Naive thymus-derived CD4-positive, alpha-beta T cell (primary cell): ENCODE results near the gene PPP1R3D. TPM values are rescaled to one million over a fixed set of nuclear protein-coding genes. Genes with fewer than 3 reads are reported as not detected.

Experiments used
- ATAC-seq: fragments of 150-1000 bp; cut with Tn5 transposase; 2 replicates; pipeline ENCODE4 v1.10.0; 2021; ENCODE audit warnings: mild to moderate bottlenecking, moderate library complexity
- CTCF ChIA-PET: fragments of 350-600 bp; sonication (Branson Sonifier 250); formaldehyde crosslinking; loops from one replicate; lab custom pipeline; 2021; ENCODE audit warnings: antibody characterized with exemption; lab: Charles Lee
- POLR2A ChIA-PET: fragments of 350-600 bp; sonication (Branson Sonifier 250); formaldehyde crosslinking; loops from one replicate; lab custom pipeline; 2021; ENCODE audit warnings: antibody characterized with exemption, inconsistent platforms; lab: Charles Lee
- DNase-seq, 9 donors: peaks; one replicate each; pipeline versions ENCODE4 v3.0.0 to v3.0.0-alpha.2; 2020 to 2022; ENCODE audit warnings: mixed read lengths in 1 of 9
- H3K27ac ChIP-seq: one replicate; pipeline ENCODE4 v1.7.0; 2013; ENCODE audit warnings: mild to moderate bottlenecking, low read depth, low read length, moderate library complexity
- H3K27me3 ChIP-seq, 2 donors: one replicate each; pipeline ENCODE4 v1.7.0; 2013; ENCODE audit warnings: low read length in 2 of 2, mild to moderate bottlenecking in 2 of 2, moderate library complexity in 2 of 2; ENCODE audit not compliant: control insufficient read depth in 2 of 2, insufficient read depth in 2 of 2
- H3K36me3 ChIP-seq, 3 experiments: 1 replicate in 2 of 3; 2 replicates in 1 of 3; pipeline ENCODE4 v1.7.0; 2013; ENCODE audit warnings: low read length in 3 of 3, mild to moderate bottlenecking in 3 of 3, moderate library complexity in 1 of 3; ENCODE audit not compliant: insufficient read depth in 3 of 3, control insufficient read depth in 2 of 3
- H3K4me1 ChIP-seq, 2 donors: one replicate each; pipeline ENCODE4 v1.7.0; 2013; ENCODE audit warnings: low read length in 2 of 2, mild to moderate bottlenecking in 2 of 2, moderate library complexity in 1 of 2; ENCODE audit not compliant: control insufficient read depth in 2 of 2, insufficient read depth in 2 of 2
- H3K4me3 ChIP-seq: 2 replicates; pipeline ENCODE4 v1.7.0; 2013; ENCODE audit warnings: mild to moderate bottlenecking, low read length
- H3K9me3 ChIP-seq, 3 experiments: 1 replicate in 2 of 3; 2 replicates in 1 of 3; pipeline ENCODE4 v1.7.0; 2013; ENCODE audit warnings: low read length in 3 of 3; ENCODE audit not compliant: control insufficient read depth in 2 of 3
- H3K27ac Mint-ChIP-seq, 9 donors: one replicate each; pipeline ENCODE4 v1.8.0; 2020 to 2022; ENCODE audit warnings: mixed read lengths in 9 of 9, mild to moderate bottlenecking in 8 of 9, moderate library complexity in 5 of 9, inconsistent platforms in 2 of 9
- H3K27me3 Mint-ChIP-seq, 5 donors: one replicate each; pipeline ENCODE4 v1.8.0; 2021 to 2022; ENCODE audit warnings: mixed read lengths in 5 of 5, mild to moderate bottlenecking in 1 of 5
- H3K36me3 Mint-ChIP-seq, 5 donors: one replicate each; pipeline ENCODE4 v1.8.0; 2020 to 2022; ENCODE audit warnings: mixed read lengths in 5 of 5, mild to moderate bottlenecking in 3 of 5, inconsistent platforms in 1 of 5
- H3K4me1 Mint-ChIP-seq, 7 donors: one replicate each; pipeline ENCODE4 v1.8.0; 2020 to 2022; ENCODE audit warnings: mixed read lengths in 7 of 7, mild to moderate bottlenecking in 3 of 7, inconsistent platforms in 1 of 7
- H3K4me3 Mint-ChIP-seq, 10 donors: one replicate each; pipeline ENCODE4 v1.8.0; 2020 to 2022; ENCODE audit warnings: mild to moderate bottlenecking in 10 of 10, mixed read lengths in 10 of 10, moderate library complexity in 6 of 10, inconsistent platforms in 2 of 10
- H3K9me3 Mint-ChIP-seq, 11 donors: one replicate each; pipeline ENCODE4 v1.8.0; 2020 to 2022; ENCODE audit warnings: mixed read lengths in 11 of 11, mild to moderate bottlenecking in 4 of 11, inconsistent platforms in 1 of 11, moderate library complexity in 1 of 11
- intact Hi-C, 2 donors: fragments of 100-400 bp; cut with micrococcal nuclease; formaldehyde crosslinking; loops; one replicate each; pipeline ENCODE4 v1.15.1; 2023
- polyA plus RNA-seq, 2 donors: library from polyadenylated mRNA; unstranded; fragments of 300-500 nt; fragmentation: Illumina TruSeq; gene quantifications; one replicate each; pipeline ENCODE4 v1.2.3, GENCODE V29; 2021
- total RNA-seq, 6 experiments: library from RNA in 5 of 6; stranded (reverse) in 5 of 6; gene quantifications; 1 replicate in 5 of 6; 2 replicates in 1 of 6; pipeline ENCODE4 v1.2.3 and lab custom pipeline; 2021 to 2026

The PPP1R3D gene
- total and polyA plus RNA-seq, 7 experiments from 2014 or later: 1.6 to 11.8 (median 5.4) TPM

- no peak overlapping the region for H3K27ac ChIP-seq
- Mint-ChIP-seq H3K27me3 (peaks cover 0 to 3% (median 0%) of the 10 kb centered on the region in 5 donors), H3K27ac (no peak overlapping the region), H3K4me3 (no peak overlapping the region), H3K4me1 (peaks cover 0 to 3% (median 0%) of the 10 kb centered on the region in 7 donors), H3K36me3 (peaks cover 0 to 28% (median 17%) of the 10 kb centered on the region in 5 donors), H3K9me3 (peaks cover 0 to 3% (median 0%) of the 10 kb centered on the region in 11 donors)
- CTCF ChIA-PET: no interaction called here
- intact Hi-C loops: no loop called here
- H3K4me1 ChIP-seq: no peaks in the 10 kb centered on the region
- no peaks in the 10 kb centered on the region for H3K9me3 ChIP-seq
- no peak for DNase-seq
- H3K27me3 ChIP-seq: no peaks in the 10 kb centered on the region
- no peak for ATAC-seq
- no peak overlapping the region for H3K4me3 ChIP-seq
- H3K36me3 ChIP-seq: peaks cover 0 to 4% (median 0%) of the 10 kb centered on the region in 3 experiments
- POLR2A ChIA-PET: no interaction called here
Measured at GRCh38 chr20:59983076-59983475, 43.0 kb upstream of the PPP1R3D start.

GRCh38 chr20:59977086-59977485 is 37.0 kb upstream of the PPP1R3D start:
- no peak for ATAC-seq
- no peaks in the 10 kb centered on the region for H3K36me3 ChIP-seq
- no peak overlapping the region for H3K4me3 ChIP-seq
- no peak overlapping the region for H3K4me3 Mint-ChIP-seq
- H3K27me3 ChIP-seq: no peaks in the 10 kb centered on the region
- peaks cover 0 to 3% (median 0%) of the 10 kb centered on the region in 11 donors for H3K9me3 Mint-ChIP-seq
- H3K27ac Mint-ChIP-seq: no peak overlapping the region
- H3K9me3 ChIP-seq: no peaks in the 10 kb centered on the region
- DNase-seq: no peak
- H3K4me1 Mint-ChIP-seq: no peaks in the 10 kb centered on the region
- H3K36me3 Mint-ChIP-seq: peaks cover 0 to 28% (median 17%) of the 10 kb centered on the region in 5 donors
- H3K4me1 ChIP-seq: no peaks in the 10 kb centered on the region
- intact Hi-C loops: no loop called here
- CTCF ChIA-PET: no interaction called here
- POLR2A ChIA-PET: no interaction called here
- peaks cover 0 to 3% (median 0%) of the 10 kb centered on the region in 5 donors for H3K27me3 Mint-ChIP-seq
- H3K27ac ChIP-seq: no peak overlapping the region

GRCh38 chr20:59976156-59976782 is 36.2 kb upstream of the PPP1R3D start:
- no peak overlapping the region for H3K4me3 Mint-ChIP-seq
- peaks cover 0 to 30% (median 15%) of the 10 kb centered on the region in 5 donors for H3K36me3 Mint-ChIP-seq
- Histone ChIP-seq H3K36me3 (no peaks in the 10 kb centered on the region), H3K27ac (no peak overlapping the region), H3K9me3 (no peaks in the 10 kb centered on the region), H3K4me3 (no peak overlapping the region), H3K4me1 (no peaks in the 10 kb centered on the region), H3K27me3 (no peaks in the 10 kb centered on the region)
- H3K4me1 Mint-ChIP-seq: no peaks in the 10 kb centered on the region
- intact Hi-C loops: no loop called here
- ChIA-PET CTCF (no interaction called here), POLR2A (no interaction called here)
- H3K27ac Mint-ChIP-seq: no peak overlapping the region
- H3K9me3 Mint-ChIP-seq: peaks cover 0 to 3% (median 0%) of the 10 kb centered on the region in 11 donors
- ATAC-seq (no peak), DNase-seq (no peak)
- H3K27me3 Mint-ChIP-seq: peaks cover 0 to 3% (median 0%) of the 10 kb centered on the region in 5 donors

GRCh38 chr20:59972037-59972801 is 32.1 kb upstream of the PPP1R3D start:
- Mint-ChIP-seq H3K27ac (no peak overlapping the region), H3K4me3 (no peak overlapping the region), H3K4me1 (no peaks in the 10 kb centered on the region), H3K36me3 (peaks cover 0 to 21% (median 10%) of the 10 kb centered on the region in 5 donors), H3K9me3 (no peaks in the 10 kb centered on the region), H3K27me3 (no peaks in the 10 kb centered on the region)
- DNase-seq (no peak), ATAC-seq (no peak)
- intact Hi-C loops: no loop called here
- Histone ChIP-seq H3K27ac (no peak overlapping the region), H3K4me3 (no peak overlapping the region), H3K27me3 (no peaks in the 10 kb centered on the region), H3K36me3 (no peaks in the 10 kb centered on the region), H3K4me1 (no peaks in the 10 kb centered on the region), H3K9me3 (no peaks in the 10 kb centered on the region)
- ChIA-PET CTCF (interaction anchor here (1.6 kb wide), 1 partner anchor 86 kb away, joined by 4 read pairs; no protein-coding TSS in a partner anchor), POLR2A (no interaction called here)

- ATAC-seq: no peak
- H3K36me3 ChIP-seq: no peaks in the 10 kb centered on the region
- H3K27ac ChIP-seq: no peak overlapping the region
- peaks cover 0 to 21% (median 10%) of the 10 kb centered on the region in 5 donors for H3K36me3 Mint-ChIP-seq
- no peak overlapping the region for H3K4me3 Mint-ChIP-seq
- no peaks in the 10 kb centered on the region for H3K27me3 ChIP-seq
- intact Hi-C loops: no loop called here
- no peaks in the 10 kb centered on the region for H3K4me1 ChIP-seq
- DNase-seq: no peak
- CTCF ChIA-PET: interaction anchor here (0.6 to 1.6 kb wide), 2 partner anchors 23 to 86 kb away, joined by 3 to 4 read pairs; no protein-coding TSS in a partner anchor
- no peaks in the 10 kb centered on the region for H3K27me3 Mint-ChIP-seq
- POLR2A ChIA-PET: no interaction called here
- no peaks in the 10 kb centered on the region for H3K9me3 Mint-ChIP-seq
- H3K27ac Mint-ChIP-seq: no peak overlapping the region
- no peak overlapping the region for H3K4me3 ChIP-seq
- no peaks in the 10 kb centered on the region for H3K9me3 ChIP-seq
- H3K4me1 Mint-ChIP-seq: no peaks in the 10 kb centered on the region
Measured at GRCh38 chr20:59971428-59971827, 31.3 kb upstream of the PPP1R3D start.

DNA sequence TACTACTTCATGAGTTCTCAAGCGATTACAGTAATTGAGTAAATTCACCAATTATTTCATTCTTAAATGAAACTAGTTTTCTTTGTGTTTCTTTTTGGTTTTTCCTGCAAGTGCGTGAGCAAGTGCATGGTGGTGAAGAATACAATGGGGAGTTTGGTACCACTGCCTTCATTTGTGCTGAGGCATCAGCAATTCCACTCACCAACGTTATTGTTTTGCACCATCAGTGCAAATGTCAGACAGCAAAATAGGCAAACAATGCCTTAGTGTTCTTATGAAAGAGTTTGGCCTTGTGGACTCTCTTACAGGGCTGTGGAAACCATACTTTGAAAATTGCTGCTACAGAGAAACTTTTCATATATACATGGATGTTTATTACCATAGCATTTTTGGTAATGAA is 26.3 kb upstream of the PPP1R3D start:
- Mint-ChIP-seq H3K9me3 (no peaks in the 10 kb centered on the region), H3K4me1 (peaks cover 0 to 3% (median 0%) of the 10 kb centered on the region in 7 donors), H3K4me3 (no peak overlapping the region), H3K27ac (no peak overlapping the region), H3K36me3 (peaks cover 0 to 10% (median 0%) of the 10 kb centered on the region in 5 donors), H3K27me3 (no peaks in the 10 kb centered on the region)
- intact Hi-C loops: no loop called here
- Histone ChIP-seq H3K36me3 (no peaks in the 10 kb centered on the region), H3K4me3 (no peak overlapping the region), H3K27me3 (no peaks in the 10 kb centered on the region), H3K27ac (no peak overlapping the region), H3K9me3 (no peaks in the 10 kb centered on the region), H3K4me1 (no peaks in the 10 kb centered on the region)
- ATAC-seq (no peak), DNase-seq (no peak)
- POLR2A ChIA-PET: no interaction called here
- CTCF ChIA-PET: no interaction called here
